SK-N-MC (cell line): ENCODE results near the gene MEI1.

ENCODE experiments used
- DNase-seq: peaks from one replicate; pipeline ENCODE4 v3.0.0-alpha.2; 2011; ENCODE audit warnings: low read depth, low spot score
- H3K27ac ChIP-seq: fragments of 200-600 bp; sonication (generic); 2 replicates; pipeline ENCODE4 v1.5.1; 2016; ENCODE audit warnings: mixed run types
- H3K36me3 ChIP-seq: fragments of 200-600 bp; sonication (generic); 2 replicates; pipeline ENCODE4 v1.6.1; 2017; ENCODE audit warnings: antibody characterized with exemption, low read length, mixed read lengths; ENCODE audit not compliant: insufficient read depth
- H3K4me3 ChIP-seq: fragments of 200-600 bp; sonication (generic); 2 replicates; pipeline ENCODE4 v1.5.1; 2016
- H3K9ac ChIP-seq: fragments of 200-600 bp; sonication (generic); 2 replicates; pipeline ENCODE4 v1.8.0; 2017; ENCODE audit warnings: mixed run types, mixed read lengths; ENCODE audit not compliant: insufficient read length
- H3K9me3 ChIP-seq: fragments of 200-600 bp; sonication (generic); 2 replicates; pipeline ENCODE4 v1.6.1; 2017; ENCODE audit warnings: low read depth, mild to moderate bottlenecking, antibody characterized with exemption, low read length, moderate library complexity, mixed read lengths
- EZH2 ChIP-seq: fragments of 200-600 bp; sonication (generic); IDR thresholded peaks from one replicate; pipeline ENCODE4 v1.6.1; 2017; ENCODE audit warnings: antibody characterized with exemption
- FOXP2 ChIP-seq: optimal IDR thresholded peaks from 2 replicates; pipeline ENCODE3; 2011; ENCODE audit warnings: mild to moderate bottlenecking, moderate library complexity; ENCODE audit not compliant: insufficient read depth; ENCODE audit errors: extremely low read length, control extremely low read depth
- POLR2AphosphoS5 ChIP-seq: IDR thresholded peaks from 2 replicates; pipeline ENCODE4 v1.6.1; 2012; ENCODE audit warnings: mild to moderate bottlenecking, low read depth, low read length, borderline replicate concordance

Gene MEI1

GRCh38 chr22:41699264-41700107 is at the start of gene MEI1:
Gene MEI1 (plus strand): TSS chr22:41699503. CDS start chr22:41699539, 36 bp downstream.
- H3K9me3 ChIP-seq = no peaks in the 10 kb centered on the region
- no peaks in the 10 kb centered on the region for H3K36me3 ChIP-seq
- TF ChIP-seq EZH2 = no peak
- TF ChIP-seq POLR2AphosphoS5 = no peak
- no peak within 1 kb of the TSS for H3K9ac ChIP-seq
- DNase-seq = no peak
- no peak within 1 kb of the TSS for H3K4me3 ChIP-seq
- no peak within 1 kb of the TSS for H3K27ac ChIP-seq

DNA sequence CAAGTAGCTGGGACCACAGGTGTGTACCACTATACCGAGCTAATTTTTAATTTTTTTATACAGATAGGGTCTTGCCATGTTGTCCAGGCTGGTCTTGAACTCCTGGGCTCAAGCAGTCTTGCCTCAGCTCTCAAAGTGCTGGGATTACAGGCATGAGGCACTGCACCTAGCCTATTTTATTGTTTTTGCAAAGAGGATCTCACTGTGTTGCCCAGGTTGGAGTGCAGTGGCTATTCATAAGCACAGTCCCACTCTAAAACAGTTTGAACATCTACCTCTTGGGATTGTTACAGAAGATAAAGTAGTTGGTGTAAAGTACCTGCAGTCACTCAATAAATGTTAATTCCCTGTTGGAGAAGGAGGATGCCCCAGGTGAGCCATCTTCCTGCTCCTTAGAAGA is 49.1 kb upstream of the MEI1 start:
- Histone ChIP-seq H3K36me3 (peaks cover 90% of the 10 kb centered on the region), H3K4me3 (no peak overlapping the region), H3K27ac (no peak overlapping the region), H3K9ac (no peak overlapping the region), H3K9me3 (no peaks in the 10 kb centered on the region)
- TF ChIP-seq EZH2 (no peak), POLR2AphosphoS5 (no peak), FOXP2 (no peak)
- DNase-seq = no peak

- no peak for DNase-seq
- H3K27ac ChIP-seq = no peak overlapping the region
- no peak overlapping the region for H3K4me3 ChIP-seq
- H3K9me3 ChIP-seq = no peaks in the 10 kb centered on the region
- no peak overlapping the region for H3K9ac ChIP-seq
- TF ChIP-seq POLR2AphosphoS5 (no peak), FOXP2 (no peak), EZH2 (no peak)
- peaks cover 89% of the 10 kb centered on the region for H3K36me3 ChIP-seq
Measured at GRCh38 chr22:41650821-41651220, 48.5 kb upstream of the MEI1 start.

GRCh38 chr22:41654322-41654721 is 45.0 kb upstream of the MEI1 start:
- Histone ChIP-seq H3K9ac (no peak overlapping the region), H3K36me3 (peaks cover 89% of the 10 kb centered on the region), H3K4me3 (no peak overlapping the region), H3K9me3 (no peaks in the 10 kb centered on the region), H3K27ac (peak overlapping the region; percentile 44; the same call in 1 of the 2 replicates)
- no peak for DNase-seq
- TF ChIP-seq EZH2 = no peak
- no peak for TF ChIP-seq FOXP2
- no peak for TF ChIP-seq POLR2AphosphoS5

- no peaks in the 10 kb centered on the region for H3K9me3 ChIP-seq
- TF ChIP-seq FOXP2 (no peak), POLR2AphosphoS5 (no peak), EZH2 (no peak)
- peak overlapping the region; percentile 46 for H3K4me3 ChIP-seq
- peaks cover 94% of the 10 kb centered on the region for H3K36me3 ChIP-seq
- H3K9ac ChIP-seq = no peak overlapping the region
- DNase-seq = no peak
- peak overlapping the region; percentile 90 for H3K27ac ChIP-seq
Measured at GRCh38 chr22:41656556-41656955, 42.7 kb upstream of the MEI1 start.

- TF ChIP-seq EZH2 = no peak
- TF ChIP-seq FOXP2 = no peak
- TF ChIP-seq POLR2AphosphoS5 = no peak
- Histone ChIP-seq H3K9me3 (no peaks in the 10 kb centered on the region), H3K4me3 (no peak overlapping the region), H3K36me3 (peaks cover 94% of the 10 kb centered on the region), H3K9ac (no peak overlapping the region), H3K27ac (no peak overlapping the region)
- no peak for DNase-seq
Measured at GRCh38 chr22:41657709-41658108, 41.6 kb upstream of the MEI1 start.

DNA sequence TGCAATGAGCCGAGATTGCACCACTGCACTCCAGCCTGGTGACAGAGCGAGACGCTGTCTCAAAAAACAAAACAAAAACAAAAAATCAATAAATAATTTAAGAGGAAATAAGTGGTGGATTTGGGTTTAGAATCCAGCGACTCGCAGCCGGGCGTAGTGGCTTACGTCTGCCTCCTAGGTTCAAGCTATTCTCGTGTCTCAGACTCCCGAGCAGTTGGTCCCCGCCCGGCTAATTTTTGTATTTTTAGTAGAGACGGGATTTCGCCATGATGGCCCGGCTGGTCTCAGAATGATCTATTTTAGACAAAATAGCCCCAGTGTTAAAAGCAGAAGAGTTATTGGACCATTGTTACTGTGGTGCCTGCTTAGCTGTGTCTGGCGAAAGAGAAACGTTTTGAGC is 40.4 kb upstream of the MEI1 start:
- no peak overlapping the region for H3K4me3 ChIP-seq
- no peak overlapping the region for H3K9ac ChIP-seq
- H3K36me3 ChIP-seq = peaks cover 94% of the 10 kb centered on the region
- no peaks in the 10 kb centered on the region for H3K9me3 ChIP-seq
- H3K27ac ChIP-seq = no peak overlapping the region
- TF ChIP-seq POLR2AphosphoS5 (no peak), FOXP2 (no peak), EZH2 (no peak)
- DNase-seq = no peak

DNA sequence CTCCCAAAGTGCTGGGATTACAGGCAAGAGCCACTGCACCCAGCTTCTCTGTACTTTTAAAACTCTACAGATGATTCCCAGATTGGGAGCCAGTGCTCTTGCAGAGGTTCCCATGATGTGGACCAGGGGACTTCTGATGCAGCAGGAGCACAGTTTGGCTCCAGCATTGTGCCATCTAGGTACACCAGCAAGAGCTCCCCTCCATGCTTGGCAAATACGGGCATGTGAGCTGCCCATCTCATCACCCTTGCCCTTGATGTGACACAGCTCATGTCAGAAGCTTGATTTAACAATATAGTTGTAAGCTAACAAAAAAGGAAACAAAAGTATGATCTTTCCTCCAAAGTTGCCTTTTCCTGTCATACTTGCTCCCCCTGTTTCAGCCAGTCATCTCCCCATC is 39.4 kb upstream of the MEI1 start:
- TF ChIP-seq POLR2AphosphoS5 (no peak), FOXP2 (no peak), EZH2 (no peak)
- Histone ChIP-seq H3K9me3 (no peaks in the 10 kb centered on the region), H3K4me3 (no peak overlapping the region), H3K9ac (no peak overlapping the region), H3K27ac (no peak overlapping the region), H3K36me3 (peaks cover 91% of the 10 kb centered on the region)
- DNase-seq = no peak

- Histone ChIP-seq H3K4me3 (no peak overlapping the region), H3K9me3 (no peaks in the 10 kb centered on the region), H3K27ac (peak overlapping the region; percentile 13; the same call in 1 of the 2 replicates), H3K9ac (no peak overlapping the region), H3K36me3 (peaks cover 91% of the 10 kb centered on the region)
- TF ChIP-seq EZH2 (no peak), POLR2AphosphoS5 (no peak), FOXP2 (no peak)
- DNase-seq = no peak
Measured at GRCh38 chr22:41660416-41660815, 38.9 kb upstream of the MEI1 start.
